SK-N-SH (cell line): ENCODE measurements around the gene KCNJ11. TPM values are rescaled to one million over a fixed set of nuclear protein-coding genes. Genes with fewer than 3 reads are reported as not detected.
A peak's percentile ranks its signal among the peaks of the same experiment; 100 is the strongest.

Experiments
- CTCF ChIA-PET: fragments of 300-600, 350-600 bp; formaldehyde crosslinking; extraction: SDS; loops from one replicate; lab custom pipeline; 2021; lab: Yijun Ruan, JAX
- POLR2A ChIA-PET: fragments of 350-600 bp; sonication (Branson Sonifier 250); formaldehyde crosslinking; extraction: SDS; loops from one replicate; lab custom pipeline; 2020; ENCODE audit warnings: antibody characterized with exemption, inconsistent platforms; lab: Yijun Ruan, JAX
- DNase-seq: peaks from one replicate; pipeline ENCODE4 v3.0.0; 2012
- H2AFZ ChIP-seq: fragments of 200-600 bp; sonication (generic); 2 replicates; pipeline ENCODE4 v1.8.1; 2016; ENCODE audit warnings: antibody characterized with exemption, mild to moderate bottlenecking, low read depth
- H3F3A ChIP-seq: fragments of 200-600 bp; sonication (generic); replicated peaks from 2 replicates; pipeline ENCODE3; 2016; ENCODE audit warnings: antibody characterized with exemption, mild to moderate bottlenecking; ENCODE audit not compliant: insufficient read depth
- H3K27ac ChIP-seq, 2 experiments: fragments of 200-500 bp in 1 of 2; fragments of 200-600 bp in 1 of 2; sonication (Bioruptor generic) in 1 of 2; sonication (generic), shearing (Covaris generic) in 1 of 2; 2 replicates each; pipeline versions ENCODE4 v1.5.1 to v1.6.1; 2014 to 2016; ENCODE audit warnings: low read depth in 2 of 2, inconsistent platforms in 1 of 2, low read length in 1 of 2, mild to moderate bottlenecking in 1 of 2, mixed read lengths in 1 of 2
- H3K27me3 ChIP-seq: fragments of 200-600 bp; sonication (generic), shearing (Covaris generic); 2 replicates; pipeline ENCODE4 v1.6.1; 2016; ENCODE audit warnings: mixed run types; ENCODE audit not compliant: insufficient read depth
- H3K36me3 ChIP-seq, 2 experiments: fragments of 200-500 bp in 1 of 2; fragments of 200-600 bp in 1 of 2; sonication (Bioruptor generic) in 1 of 2; sonication (generic) in 1 of 2; replicated peaks in 1 of 2; 2 replicates each; pipeline versions ENCODE3 to v1.5.1; 2014 to 2016; ENCODE audit warnings: low read length in 1 of 2, mild to moderate bottlenecking in 1 of 2; ENCODE audit not compliant: insufficient read depth in 2 of 2, control insufficient read depth in 1 of 2
- H3K4me1 ChIP-seq, 2 experiments: fragments of 200-500 bp in 1 of 2; fragments of 200-600 bp in 1 of 2; sonication (Bioruptor generic) in 1 of 2; sonication (generic), shearing (Covaris generic) in 1 of 2; 2 replicates each; pipeline versions ENCODE4 v1.5.1 to v1.6.1; 2014 to 2016; ENCODE audit warnings: low read depth in 1 of 2, low read length in 1 of 2, mixed run types in 1 of 2; ENCODE audit not compliant: insufficient read depth in 2 of 2, control insufficient read depth in 1 of 2
- H3K4me2 ChIP-seq: fragments of 200-600 bp; sonication (generic), shearing (Covaris generic); 2 replicates; pipeline ENCODE4 v1.6.1; 2017; ENCODE audit warnings: mixed run types
- H3K4me3 ChIP-seq, 2 experiments: fragments of 200-500 bp in 1 of 2; fragments of 200-600 bp in 1 of 2; sonication (Bioruptor generic) in 1 of 2; sonication (generic), shearing (Covaris generic) in 1 of 2; 2 replicates each; pipeline versions ENCODE4 v1.5.1 to v1.8.1; 2014 to 2016; ENCODE audit warnings: low read depth in 2 of 2, inconsistent platforms in 1 of 2, low read length in 1 of 2, mild to moderate bottlenecking in 1 of 2, mixed read lengths in 1 of 2, moderate library complexity in 1 of 2
- H3K79me2 ChIP-seq: fragments of 200-600 bp; sonication (generic); 2 replicates; pipeline ENCODE4 v1.8.1; 2017; ENCODE audit warnings: mild to moderate bottlenecking; ENCODE audit not compliant: insufficient read depth
- H3K9ac ChIP-seq: fragments of 200-600 bp; sonication (generic); 2 replicates; pipeline ENCODE4 v1.6.1; 2017; ENCODE audit warnings: mixed run types
- H3K9me2 ChIP-seq: fragments of 200-600 bp; sonication (generic); 2 replicates; pipeline ENCODE4 v1.6.1; 2017; ENCODE audit warnings: mixed run types
- H3K9me3 ChIP-seq: fragments of 200-600 bp; sonication (generic); 2 replicates; pipeline ENCODE4 v1.6.1; 2017; ENCODE audit warnings: mixed run types, mild to moderate bottlenecking, moderate library complexity
- H4K20me1 ChIP-seq: fragments of 200-600 bp; sonication (generic); 2 replicates; pipeline ENCODE4 v1.6.1; 2017; ENCODE audit warnings: mild to moderate bottlenecking, mixed run types; ENCODE audit not compliant: insufficient read depth
- EP300 ChIP-seq, 2 experiments: IDR thresholded peaks; 2 replicates each; pipeline versions ENCODE4 v1.4.0 to v1.6.1; 2012; ENCODE audit warnings: borderline replicate concordance in 1 of 2, low read depth in 1 of 2, low read length in 1 of 2
- EZH2phosphoT487 ChIP-seq: fragments of 200-600 bp; sonication (generic); IDR thresholded peaks from 2 replicates; pipeline ENCODE4 v1.6.1; 2017; ENCODE audit warnings: low read depth, mixed run types, mild to moderate bottlenecking, antibody characterized with exemption, moderate library complexity, borderline replicate concordance
- FOSL2 ChIP-seq: IDR thresholded peaks from 2 replicates; pipeline ENCODE4 v1.4.0; 2012; ENCODE audit warnings: low read depth, mild to moderate bottlenecking, moderate library complexity, borderline replicate concordance
- FOXJ3 ChIP-seq: sonication (generic); formaldehyde crosslinking; IDR thresholded peaks from 2 replicates; pipeline ENCODE4 v1.5.1; 2020; ENCODE audit warnings: mild to moderate bottlenecking, missing genetic modification reagents
- FOXM1 ChIP-seq: IDR thresholded peaks from 2 replicates; pipeline ENCODE4 v1.4.0; 2012; ENCODE audit warnings: low read depth, mild to moderate bottlenecking
- GATA2 ChIP-seq: sonication (generic); formaldehyde crosslinking; IDR thresholded peaks from 2 replicates; pipeline ENCODE4 v1.5.0; 2020; ENCODE audit warnings: mild to moderate bottlenecking, missing genetic modification reagents
- JUND ChIP-seq: IDR thresholded peaks from 2 replicates; pipeline ENCODE4 v1.4.0; 2012
- MXI1 ChIP-seq: IDR thresholded peaks from 2 replicates; pipeline ENCODE4 v1.6.1; 2012; ENCODE audit warnings: mild to moderate bottlenecking, low read depth, low read length, improper control_type of control experiment
- NRF1 ChIP-seq: IDR thresholded peaks from 2 replicates; pipeline ENCODE4 v1.6.1; 2012; ENCODE audit warnings: low read depth, mild to moderate bottlenecking, low read length
- POLR2AphosphoS5 ChIP-seq: IDR thresholded peaks from 2 replicates; pipeline ENCODE4 v1.6.1; 2012; ENCODE audit warnings: low read depth, low read length
- RCOR1 ChIP-seq: fragments of 150-350 bp; IDR thresholded peaks from 2 replicates; pipeline ENCODE4 v1.6.1; 2017; ENCODE audit warnings: antibody characterized with exemption, low read length
- RFX5 ChIP-seq: IDR thresholded peaks from 2 replicates; pipeline ENCODE4 v1.6.1; 2012; ENCODE audit warnings: mild to moderate bottlenecking, improper control_type of control experiment, low read length
- RXRA ChIP-seq: IDR thresholded peaks from 2 replicates; pipeline ENCODE4 v1.4.0; 2012; ENCODE audit warnings: low read depth, mild to moderate bottlenecking, borderline replicate concordance
- SMC3 ChIP-seq: IDR thresholded peaks from 2 replicates; pipeline ENCODE4 v1.6.1; 2012; ENCODE audit warnings: low read depth, low read length, improper control_type of control experiment
- TEAD4 ChIP-seq: IDR thresholded peaks from 2 replicates; pipeline ENCODE4 v1.4.0; 2012; ENCODE audit warnings: mild to moderate bottlenecking, borderline replicate concordance; ENCODE audit not compliant: insufficient read depth
- WGBS: methylation state at CpG from one replicate; pipeline ENCODE4 v1.1.6; 2017; ENCODE audit warnings: low lambda C conversion rate; 5-methylcytosine and 5-hydroxymethylcytosine counted together
- polyA plus RNA-seq, 3 experiments: library from polyadenylated mRNA; depleted of rRNA; stranded (reverse); fragments of >200 nt; gene quantifications; 2 replicates each; pipeline ENCODE4 v1.2.3, GENCODE V29; 2012
- TF ChIP-seq, protein P1 (sequence below): IDR thresholded peaks from 2 replicates; pipeline ENCODE4 v1.4.0; 2012; ENCODE audit warnings: low read depth
- TF ChIP-seq, protein P2 (sequence below): IDR thresholded peaks from 2 replicates; pipeline ENCODE4 v1.4.0; 2012; ENCODE audit warnings: low read depth, borderline replicate concordance
- TF ChIP-seq, protein P3 (sequence below): fragments of 200-600 bp; sonication (generic); IDR thresholded peaks from 2 replicates; pipeline ENCODE4 v1.6.1; 2017; ENCODE audit warnings: antibody characterized with exemption, mild to moderate bottlenecking, moderate library complexity

Gene KCNJ11
- polyA plus RNA-seq, 1 of the 3 experiments (the other 2 are of a cell fraction): 0.23 TPM

DNA sequence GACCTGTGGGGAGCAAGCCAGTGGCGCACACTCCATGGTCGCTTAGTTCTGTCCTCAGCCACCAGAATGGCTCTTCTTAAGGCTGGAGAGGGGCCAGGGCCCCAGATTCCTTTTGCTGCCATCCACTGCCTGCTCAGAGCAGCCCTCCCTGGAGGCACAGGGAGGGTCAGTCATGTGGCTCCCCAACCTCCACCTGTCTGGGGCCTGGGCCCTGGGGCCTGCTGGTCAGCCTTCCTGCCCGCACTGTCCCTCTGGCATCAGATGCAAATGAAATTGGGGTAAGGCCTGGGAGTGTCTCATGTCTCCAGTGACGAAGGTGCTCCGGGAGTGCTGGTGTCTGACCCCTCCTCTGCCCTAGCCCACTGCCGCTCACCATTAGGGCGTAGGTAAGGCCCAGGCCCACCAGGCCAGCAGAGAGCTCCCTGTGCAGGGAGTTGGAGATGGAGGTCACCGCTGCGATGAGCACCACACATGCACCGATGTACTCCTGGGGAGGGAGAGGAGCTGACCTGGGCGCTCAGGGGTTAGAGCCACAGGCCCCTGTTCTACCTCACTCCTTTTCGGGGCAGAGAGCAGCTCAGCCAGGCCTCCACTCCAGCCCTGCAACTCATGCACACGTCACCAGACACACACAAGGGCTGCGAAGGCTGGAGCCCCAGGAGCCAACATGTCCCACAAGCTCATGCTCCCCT, 9.0 kb upstream of the KCNJ11 start:
- H3K27ac ChIP-seq: no peak overlapping the region
- POLR2A ChIA-PET: no interaction called here
- 0 out of 2 replicates have a peak, but pooled peaks cover 6% of the 10 kb centered on the region for H3K27me3 ChIP-seq
- H4K20me1 ChIP-seq: no peaks in the 10 kb centered on the region
- H3K9ac ChIP-seq: no peak overlapping the region
- 79% methylated on average over 4 of the region's 14 CpGs for WGBS
- H3K4me2 ChIP-seq: no peak overlapping the region
- no peaks in the 10 kb centered on the region; a peak in 1 of 4 replicates for H3K4me1 ChIP-seq
- no peaks in the 10 kb centered on the region for H3K9me2 ChIP-seq
- H3K4me3 ChIP-seq: no peak overlapping the region
- H3K79me2 ChIP-seq: no peaks in the 10 kb centered on the region
- no peak overlapping the region for H2AFZ ChIP-seq
- DNase-seq: peak; percentile 10
- no peaks in the 10 kb centered on the region for H3F3A ChIP-seq
- H3K36me3 ChIP-seq: no peaks in the 10 kb centered on the region
- TF ChIP-seq, protein P1, sequence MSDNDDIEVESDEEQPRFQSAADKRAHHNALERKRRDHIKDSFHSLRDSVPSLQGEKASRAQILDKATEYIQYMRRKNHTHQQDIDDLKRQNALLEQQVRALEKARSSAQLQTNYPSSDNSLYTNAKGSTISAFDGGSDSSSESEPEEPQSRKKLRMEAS: no peak
- TF ChIP-seq, protein P2, sequence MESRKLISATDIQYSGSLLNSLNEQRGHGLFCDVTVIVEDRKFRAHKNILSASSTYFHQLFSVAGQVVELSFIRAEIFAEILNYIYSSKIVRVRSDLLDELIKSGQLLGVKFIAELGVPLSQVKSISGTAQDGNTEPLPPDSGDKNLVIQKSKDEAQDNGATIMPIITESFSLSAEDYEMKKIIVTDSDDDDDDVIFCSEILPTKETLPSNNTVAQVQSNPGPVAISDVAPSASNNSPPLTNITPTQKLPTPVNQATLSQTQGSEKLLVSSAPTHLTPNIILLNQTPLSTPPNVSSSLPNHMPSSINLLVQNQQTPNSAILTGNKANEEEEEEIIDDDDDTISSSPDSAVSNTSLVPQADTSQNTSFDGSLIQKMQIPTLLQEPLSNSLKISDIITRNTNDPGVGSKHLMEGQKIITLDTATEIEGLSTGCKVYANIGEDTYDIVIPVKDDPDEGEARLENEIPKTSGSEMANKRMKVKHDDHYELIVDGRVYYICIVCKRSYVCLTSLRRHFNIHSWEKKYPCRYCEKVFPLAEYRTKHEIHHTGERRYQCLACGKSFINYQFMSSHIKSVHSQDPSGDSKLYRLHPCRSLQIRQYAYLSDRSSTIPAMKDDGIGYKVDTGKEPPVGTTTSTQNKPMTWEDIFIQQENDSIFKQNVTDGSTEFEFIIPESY: no peak
- TF ChIP-seq MXI1 (no peak), NRF1 (no peak), RXRA (no peak), POLR2AphosphoS5 (no peak), JUND (no peak), RFX5 (no peak), EP300 (IDR thresholded peaks at IDR 0.05; ENCODE audit: borderline replicate concordance in 1 of 2, low read depth in 1 of 2, low read length in 1 of 2) (no peak), GATA2 (CRISPR knock-in tag) (no peak)
- CTCF ChIA-PET: interaction anchor here (1.0 to 3.5 kb wide), 9 partner anchors 8 to 334 kb away, joined by 3 to 20 read pairs (median 4); partner anchors contain the start of gene KCNJ11
- H3K9me3 ChIP-seq: no peaks in the 10 kb centered on the region

DNA sequence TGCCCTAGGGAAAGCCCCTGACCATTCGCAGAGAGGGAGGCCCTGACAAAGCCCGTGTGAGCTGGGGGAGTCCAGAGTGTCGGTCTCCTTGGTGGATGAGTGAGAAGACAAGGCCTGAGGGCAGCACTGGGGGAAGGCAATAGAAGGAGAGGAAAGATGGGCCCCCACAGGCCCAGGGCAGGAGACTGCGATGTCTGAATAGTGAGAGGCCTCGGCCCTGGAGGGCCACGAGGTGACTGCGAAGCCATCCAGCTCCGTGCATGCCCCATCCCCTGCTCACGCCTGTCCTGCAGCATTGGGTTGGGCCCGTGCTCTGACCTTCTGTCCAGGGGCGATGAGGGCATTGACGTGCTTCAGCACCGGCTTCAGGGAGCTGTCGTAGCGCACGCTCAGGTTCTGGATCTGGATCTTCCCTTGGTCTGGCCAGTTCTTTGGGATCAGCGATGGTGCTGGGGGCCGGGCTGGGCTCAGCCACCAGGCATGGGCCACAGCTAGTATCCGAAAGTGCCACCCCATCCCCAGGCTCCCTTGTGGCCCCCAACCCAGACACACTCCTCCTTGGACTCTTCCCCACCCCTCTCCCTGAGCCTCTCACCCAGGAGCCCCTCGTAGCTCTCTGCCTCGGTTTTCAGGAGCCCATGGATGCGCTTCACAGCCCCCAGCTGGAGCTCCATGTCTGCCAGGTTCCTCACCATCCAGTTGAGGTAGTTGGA, 8.3 kb upstream of the KCNJ11 start:
- Histone ChIP-seq H3K4me2 (no peak overlapping the region), H3K9ac (no peak overlapping the region), H2AFZ (no peak overlapping the region), H3K27ac (no peak overlapping the region), H3K4me1 (no peaks in the 10 kb centered on the region; a peak in 1 of 4 replicates), H3K4me3 (no peak overlapping the region), H3K79me2 (no peaks in the 10 kb centered on the region), H3F3A (no peaks in the 10 kb centered on the region), H3K9me2 (no peaks in the 10 kb centered on the region), H3K9me3 (no peaks in the 10 kb centered on the region), H3K36me3 (no peaks in the 10 kb centered on the region), H4K20me1 (no peaks in the 10 kb centered on the region), H3K27me3 (peaks cover 6% of the 10 kb centered on the region; the same call in 1 of the 2 replicates)
- peak; percentile 7 for DNase-seq
- POLR2A ChIA-PET: no interaction called here
- TF ChIP-seq, protein P3, sequence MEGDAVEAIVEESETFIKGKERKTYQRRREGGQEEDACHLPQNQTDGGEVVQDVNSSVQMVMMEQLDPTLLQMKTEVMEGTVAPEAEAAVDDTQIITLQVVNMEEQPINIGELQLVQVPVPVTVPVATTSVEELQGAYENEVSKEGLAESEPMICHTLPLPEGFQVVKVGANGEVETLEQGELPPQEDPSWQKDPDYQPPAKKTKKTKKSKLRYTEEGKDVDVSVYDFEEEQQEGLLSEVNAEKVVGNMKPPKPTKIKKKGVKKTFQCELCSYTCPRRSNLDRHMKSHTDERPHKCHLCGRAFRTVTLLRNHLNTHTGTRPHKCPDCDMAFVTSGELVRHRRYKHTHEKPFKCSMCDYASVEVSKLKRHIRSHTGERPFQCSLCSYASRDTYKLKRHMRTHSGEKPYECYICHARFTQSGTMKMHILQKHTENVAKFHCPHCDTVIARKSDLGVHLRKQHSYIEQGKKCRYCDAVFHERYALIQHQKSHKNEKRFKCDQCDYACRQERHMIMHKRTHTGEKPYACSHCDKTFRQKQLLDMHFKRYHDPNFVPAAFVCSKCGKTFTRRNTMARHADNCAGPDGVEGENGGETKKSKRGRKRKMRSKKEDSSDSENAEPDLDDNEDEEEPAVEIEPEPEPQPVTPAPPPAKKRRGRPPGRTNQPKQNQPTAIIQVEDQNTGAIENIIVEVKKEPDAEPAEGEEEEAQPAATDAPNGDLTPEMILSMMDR: no peak
- TF ChIP-seq FOXJ3 (CRISPR knock-in tag) (no peak), FOSL2 (no peak), EZH2phosphoT487 (no peak), SMC3 (no peak), JUND (no peak), FOXM1 (no peak), TEAD4 (no peak), RCOR1 (no peak)
- TF ChIP-seq, protein P2: no peak
- CTCF ChIA-PET: interaction anchor here (0.7 to 3.5 kb wide), 7 partner anchors 8 to 334 kb away, joined by 3 to 20 read pairs (median 4); partner anchors contain the start of gene KCNJ11
- 58% methylated on average over 14 of the region's 22 CpGs for WGBS
